Smooth muscle cell of the brain vasculature (primary cell): ENCODE measurements around the gene TRMT61A.

Experiments
- DNase-seq: peaks from one replicate; pipeline ENCODE4 v3.0.0-alpha.2; 2012; ENCODE audit warnings: low read depth, low spot score

Gene TRMT61A

DNA sequence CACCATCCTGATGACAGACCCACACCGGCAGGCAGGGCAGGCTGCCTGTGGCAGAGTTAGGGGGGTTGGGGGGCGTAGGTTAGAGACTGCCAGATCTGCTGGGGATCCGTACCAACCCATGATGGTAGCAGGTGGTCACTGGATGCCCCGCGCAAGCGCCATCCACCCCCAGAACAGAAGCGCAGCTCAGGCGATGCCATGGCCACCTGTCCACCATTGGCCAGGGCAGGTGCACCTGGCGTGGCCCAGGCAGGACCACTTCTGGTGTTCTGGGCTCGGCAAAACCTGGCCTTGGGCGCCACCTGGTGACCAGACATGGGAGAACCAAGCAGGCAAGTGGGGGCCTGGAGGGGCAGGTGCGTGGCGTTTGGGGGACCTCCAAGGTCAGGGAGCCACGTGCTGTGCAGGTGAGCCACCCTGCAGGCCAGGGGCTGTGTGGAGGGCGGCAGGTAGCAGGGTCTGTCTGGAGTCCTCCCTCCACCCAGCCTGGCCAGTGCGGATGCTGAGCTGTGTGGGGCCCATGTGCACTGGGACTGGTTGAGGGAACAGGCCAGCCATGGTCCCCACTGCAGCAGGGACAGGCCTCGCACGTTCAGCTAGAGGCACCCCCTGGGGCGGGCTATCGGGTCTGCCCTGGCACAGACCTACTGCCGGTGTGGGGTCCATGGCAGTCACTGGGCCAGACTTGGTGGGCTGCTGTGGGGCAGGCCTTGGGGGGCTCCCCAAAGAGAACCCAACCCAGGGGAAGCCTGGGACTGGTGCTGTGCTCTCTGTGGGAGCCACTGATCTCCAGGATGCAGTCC, 17.9 kb downstream of the TRMT61A start:
- DNase-seq = no peak

GRCh38 chr14:103547455-103547940, 18.5 kb downstream of the TRMT61A start:
- no peak for DNase-seq

DNA sequence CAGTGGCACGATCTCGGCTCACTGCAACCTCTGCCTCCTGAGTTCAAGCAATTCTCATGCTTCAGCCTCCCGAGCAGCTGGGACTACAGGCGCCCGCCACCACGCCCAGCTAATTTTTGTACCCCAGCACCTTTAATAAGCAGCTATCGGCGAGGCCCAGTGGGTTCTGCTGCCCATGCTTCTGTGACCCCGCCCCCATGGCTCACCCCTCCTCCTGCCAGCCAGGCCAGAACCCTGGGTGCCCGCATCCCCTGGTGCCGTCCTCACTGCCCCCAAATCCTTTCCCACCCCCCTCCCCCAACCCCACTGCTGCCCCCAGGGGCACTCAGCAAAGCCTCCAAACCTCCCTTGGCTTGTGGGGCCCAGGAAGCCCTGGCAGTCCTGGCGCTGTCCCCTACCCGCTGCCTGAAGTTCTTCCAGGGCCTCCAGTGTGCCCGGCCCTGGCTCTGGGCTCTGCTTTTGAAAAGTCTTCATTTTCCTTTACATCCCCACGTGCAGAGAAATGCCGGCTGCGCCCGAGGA, 19.0 kb downstream of the TRMT61A start:
- DNase-seq = no peak

DNA sequence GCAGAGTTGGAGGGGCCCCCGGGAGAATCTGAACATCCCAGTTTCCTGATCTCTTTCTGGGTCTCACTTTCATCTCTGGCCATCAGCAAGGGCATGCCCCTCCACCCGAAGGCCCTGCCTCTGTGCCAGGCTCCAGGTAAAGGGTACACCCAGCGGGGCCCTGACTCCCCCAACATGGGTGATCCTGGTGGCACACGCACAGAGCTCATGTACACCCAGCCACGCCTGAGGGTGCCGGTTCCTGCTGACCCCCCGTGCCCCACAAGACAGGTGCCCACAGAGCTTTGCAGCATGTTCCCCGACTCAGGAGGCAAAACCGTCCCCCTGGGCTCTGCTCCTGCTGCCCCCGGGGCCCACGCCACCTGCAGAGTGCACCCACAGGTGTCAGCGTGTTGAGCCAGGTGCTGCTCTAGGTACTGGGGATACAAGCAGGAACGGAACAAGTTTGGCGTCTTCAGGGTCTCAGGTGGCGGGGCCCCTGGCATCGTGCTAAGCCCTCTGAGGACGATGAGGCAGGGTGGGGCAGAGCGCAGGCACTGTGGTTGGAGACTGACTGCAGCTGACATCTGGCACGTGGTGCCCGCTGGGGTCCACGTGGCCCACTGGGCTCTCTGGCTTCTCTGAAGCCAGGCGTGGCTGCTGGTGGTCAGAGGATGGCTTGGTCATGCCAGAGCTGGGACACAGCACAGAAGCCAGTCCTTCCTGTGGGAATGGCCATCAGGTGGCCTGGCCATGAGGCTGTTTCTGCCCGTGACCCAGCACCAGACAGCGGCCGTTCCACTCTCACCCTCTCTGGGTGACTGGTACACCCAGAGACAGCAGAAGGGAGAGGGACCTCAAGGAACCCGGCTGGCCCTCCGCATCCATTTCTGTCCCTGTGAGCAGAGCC, 19.7 kb downstream of the TRMT61A start:
- DNase-seq = no peak

DNA sequence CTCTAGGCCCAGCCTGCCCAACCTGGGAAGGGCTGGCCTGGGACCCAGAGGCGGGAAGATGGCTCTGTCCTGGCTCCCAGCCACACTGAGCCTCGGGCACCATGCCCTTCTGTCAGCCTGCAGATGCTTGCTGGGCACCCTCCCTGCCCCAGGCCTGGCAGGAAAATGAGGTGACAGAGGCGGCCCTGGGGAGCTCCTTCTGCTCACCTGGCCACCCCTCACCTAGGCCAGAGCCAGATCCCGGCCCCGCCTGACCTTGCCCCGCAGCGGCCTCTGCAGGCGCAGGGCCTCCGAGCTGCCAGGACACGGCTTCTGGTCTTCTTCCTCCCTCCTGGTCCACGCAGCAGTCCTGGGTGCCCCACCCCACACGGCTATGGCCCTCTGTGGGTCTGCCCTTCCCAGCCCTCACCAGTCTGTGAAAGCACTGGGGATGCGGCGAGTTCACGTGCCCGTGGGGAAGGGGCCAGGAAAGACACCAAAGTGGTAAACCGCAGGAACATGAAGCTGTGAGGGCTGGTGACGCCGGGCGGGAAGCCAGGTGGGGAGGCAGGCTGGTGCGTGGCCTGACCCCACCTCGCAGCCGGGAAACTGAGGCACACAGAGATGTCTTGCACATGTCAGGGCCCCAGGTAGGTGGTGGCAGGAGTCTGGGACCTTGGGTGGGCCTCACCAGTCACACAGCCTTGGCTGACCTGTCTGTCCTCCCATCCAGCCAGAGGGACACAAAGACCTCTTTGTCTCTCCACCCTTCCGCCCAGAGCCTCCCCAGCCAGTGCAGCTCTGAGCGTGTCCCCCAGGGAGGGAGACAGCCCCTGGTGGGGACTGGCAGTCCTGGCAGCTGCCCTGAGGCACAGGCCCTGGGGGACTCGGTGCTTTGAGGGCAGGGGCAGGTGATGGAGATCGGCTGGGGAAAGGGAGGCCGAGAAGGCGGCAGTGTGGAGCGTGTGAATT, 20.6 kb downstream of the TRMT61A start:
- no peak for DNase-seq

DNA sequence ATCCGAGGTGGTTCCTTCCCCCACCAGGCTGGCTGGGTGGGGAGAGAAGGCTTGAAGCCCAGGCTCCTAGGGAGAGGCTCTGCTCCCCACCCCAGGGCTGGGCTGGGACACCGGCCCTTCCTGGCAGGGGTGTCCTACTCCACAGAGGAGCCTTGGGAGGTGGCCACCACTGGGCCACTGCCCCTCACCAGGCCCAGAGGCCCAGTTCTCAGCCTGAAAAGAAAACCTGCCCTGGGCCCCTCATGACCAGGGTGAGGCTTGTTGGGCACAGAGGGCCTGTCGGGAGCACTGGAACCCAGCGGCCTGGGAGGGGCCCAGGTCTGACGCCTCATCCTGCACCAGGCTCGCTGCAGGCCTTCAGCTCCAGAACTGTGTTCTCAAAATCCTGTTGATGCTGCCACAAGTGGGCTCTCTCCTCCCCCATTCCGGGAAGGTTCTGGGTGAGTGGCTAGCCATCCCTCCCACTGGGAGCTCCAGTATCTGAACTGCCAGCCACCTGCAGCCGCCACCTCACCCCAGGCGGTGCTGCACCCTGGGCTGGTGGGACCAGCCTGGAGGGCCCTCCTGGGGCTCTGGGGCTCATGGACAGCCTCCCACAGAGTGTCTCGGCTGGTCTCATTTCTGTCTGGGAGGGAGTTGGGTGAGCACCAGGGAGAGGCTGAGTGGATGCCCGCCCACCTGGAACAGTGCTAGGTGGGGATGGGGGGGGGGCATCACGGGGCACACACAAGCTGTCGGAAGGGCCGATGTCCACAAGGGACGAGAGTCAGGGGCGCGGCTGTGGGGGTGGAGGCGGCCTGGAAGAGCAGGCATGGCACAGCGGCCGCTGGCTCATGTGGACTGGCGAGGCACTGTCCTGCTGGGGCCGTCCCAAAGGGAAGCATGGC, 21.7 kb downstream of the TRMT61A start:
- DNase-seq = no peak

DNA sequence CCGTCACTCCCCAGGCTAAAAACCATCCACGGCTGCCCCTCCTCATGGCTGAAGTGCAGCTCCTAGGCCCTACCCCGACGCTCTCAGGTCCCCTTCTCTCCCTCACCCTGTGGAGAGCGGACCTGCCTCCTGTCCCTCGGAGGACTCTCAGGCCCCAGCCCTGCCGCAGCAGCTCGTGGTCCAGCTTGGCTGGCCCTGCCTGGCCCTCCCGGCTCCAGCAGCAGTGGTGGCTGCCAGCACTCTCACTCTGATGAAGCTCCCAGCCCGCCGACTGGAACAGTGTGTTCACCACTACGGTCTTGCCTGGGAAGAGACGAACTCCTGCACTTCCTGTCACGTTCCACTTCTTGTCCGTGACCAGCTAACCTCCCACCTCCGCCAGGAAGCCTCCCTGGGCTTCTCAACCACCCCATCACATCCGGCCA, 22.4 kb downstream of the TRMT61A start:
- DNase-seq = no peak

DNA sequence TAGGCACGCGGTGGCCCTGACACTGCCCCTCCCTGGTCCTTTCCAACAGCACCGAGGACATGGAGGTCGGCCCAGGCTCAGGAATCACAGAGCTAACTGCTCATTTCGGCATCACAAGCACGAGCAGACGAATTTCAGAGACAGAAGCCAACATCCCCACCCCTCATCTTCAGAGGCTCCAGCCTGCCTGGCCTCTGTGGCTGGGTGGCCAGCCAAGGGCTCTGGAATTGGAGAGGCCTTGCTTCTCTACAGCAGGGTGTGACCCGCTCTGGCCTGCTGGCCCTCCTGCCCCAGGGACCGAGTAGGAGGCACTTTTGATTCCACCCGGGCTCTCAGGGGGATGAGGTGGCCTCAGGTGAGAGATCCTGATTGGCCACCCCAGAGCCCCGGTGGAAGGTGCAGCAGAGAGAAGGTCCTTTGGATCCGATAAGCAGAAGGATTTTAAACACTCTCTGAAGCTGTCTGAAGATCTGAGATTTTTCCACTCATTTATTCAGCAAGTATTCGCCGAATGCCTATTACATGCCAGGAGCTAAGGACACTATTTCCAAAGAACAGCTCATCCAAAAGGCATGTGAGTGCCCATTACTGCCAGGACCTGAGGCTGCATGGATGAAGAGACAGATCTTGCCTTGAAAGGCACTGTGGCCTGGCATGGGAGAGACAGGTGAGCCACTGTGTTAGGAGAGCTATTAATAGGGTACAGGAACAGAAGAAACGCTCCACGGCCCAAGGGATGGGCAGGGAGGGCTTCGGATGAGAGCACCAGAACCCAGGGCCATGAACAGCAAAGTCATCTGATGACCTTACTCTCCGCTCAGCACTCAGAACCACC, 23.2 kb downstream of the TRMT61A start:
- DNase-seq = no peak

DNA sequence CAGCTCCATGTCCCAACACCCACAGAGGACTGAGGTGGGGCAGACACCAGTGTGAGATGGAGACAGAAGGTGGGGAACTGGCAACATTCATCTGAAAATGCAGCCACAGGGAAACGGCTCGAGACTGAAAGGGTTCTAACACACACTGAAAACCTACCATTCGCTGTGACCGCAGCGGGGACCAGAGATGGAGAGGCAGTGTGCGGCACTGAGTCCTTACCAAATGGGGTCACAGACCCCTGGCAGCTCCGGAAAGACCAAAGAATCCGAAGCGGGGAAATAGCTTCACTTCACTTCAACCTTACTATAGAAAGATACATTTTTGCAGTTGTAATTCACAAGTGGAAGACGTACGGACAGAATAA, 23.8 kb downstream of the TRMT61A start:
- no peak for DNase-seq

DNA sequence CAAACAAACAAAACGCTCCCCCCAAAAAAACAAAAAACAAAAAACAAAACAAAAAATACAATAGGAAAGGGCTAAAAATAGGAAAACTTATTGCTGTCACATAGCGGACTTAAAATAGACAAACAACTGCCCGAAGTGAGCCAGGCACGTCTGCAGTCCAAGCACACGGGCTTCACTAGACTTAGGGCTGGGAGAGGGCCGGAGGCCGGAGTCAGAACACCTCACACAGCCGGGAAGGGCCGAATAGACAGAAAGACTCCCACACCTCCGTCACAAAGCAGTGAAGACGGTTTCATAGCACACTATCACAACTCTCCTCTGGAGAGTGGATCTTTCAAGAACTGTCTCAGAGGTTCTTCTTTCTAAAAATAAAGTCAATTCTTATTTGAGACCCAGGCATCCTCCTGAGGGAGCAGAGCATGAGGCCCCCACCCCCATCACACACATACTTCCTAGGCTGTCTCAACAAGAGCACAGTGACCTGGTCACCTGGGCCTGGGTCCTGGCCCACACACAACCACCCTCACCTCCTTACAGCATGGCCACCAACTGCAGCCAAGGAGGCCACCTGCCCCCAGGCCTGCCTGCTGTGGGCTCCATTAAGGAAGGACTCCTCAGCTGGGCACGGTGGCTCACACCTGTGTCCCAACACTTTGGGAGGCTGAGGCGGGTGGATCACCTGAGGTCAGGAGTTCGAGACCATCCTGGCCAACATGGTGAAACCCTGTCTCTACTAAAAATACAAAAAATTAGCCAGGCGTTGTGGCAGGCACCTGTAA, 26.8 kb downstream of the TRMT61A start:
- DNase-seq = no peak

GRCh38 chr14:103556946-103557758, 28.2 kb downstream of the TRMT61A start:
- DNase-seq = no peak

GRCh38 chr14:103558071-103558882, 29.3 kb downstream of the TRMT61A start:
- DNase-seq = no peak

DNA sequence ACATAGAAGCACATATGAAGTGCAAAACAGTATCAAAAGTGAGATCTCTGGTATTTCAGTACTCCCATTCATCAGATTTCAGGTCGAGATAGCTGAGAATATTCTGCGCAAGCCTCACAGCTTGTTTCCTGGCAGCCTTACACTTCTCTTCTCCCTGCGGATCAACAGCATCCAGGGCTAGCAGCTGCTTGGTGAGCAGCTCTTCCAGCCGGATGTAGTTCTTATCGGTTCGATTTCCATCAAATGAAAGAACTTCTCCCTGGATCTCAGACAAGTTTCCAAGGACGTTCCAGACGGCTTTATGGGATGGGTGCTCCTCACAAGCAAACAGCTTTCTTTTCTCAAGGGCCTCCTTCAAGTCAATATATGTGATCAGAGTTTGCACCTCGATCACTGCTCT, 30.8 kb downstream of the TRMT61A start:
- no peak for DNase-seq

- no peak for DNase-seq
These were observed 31.7 kb downstream of the TRMT61A start for GRCh38 chr14:103560691-103561090.

DNA sequence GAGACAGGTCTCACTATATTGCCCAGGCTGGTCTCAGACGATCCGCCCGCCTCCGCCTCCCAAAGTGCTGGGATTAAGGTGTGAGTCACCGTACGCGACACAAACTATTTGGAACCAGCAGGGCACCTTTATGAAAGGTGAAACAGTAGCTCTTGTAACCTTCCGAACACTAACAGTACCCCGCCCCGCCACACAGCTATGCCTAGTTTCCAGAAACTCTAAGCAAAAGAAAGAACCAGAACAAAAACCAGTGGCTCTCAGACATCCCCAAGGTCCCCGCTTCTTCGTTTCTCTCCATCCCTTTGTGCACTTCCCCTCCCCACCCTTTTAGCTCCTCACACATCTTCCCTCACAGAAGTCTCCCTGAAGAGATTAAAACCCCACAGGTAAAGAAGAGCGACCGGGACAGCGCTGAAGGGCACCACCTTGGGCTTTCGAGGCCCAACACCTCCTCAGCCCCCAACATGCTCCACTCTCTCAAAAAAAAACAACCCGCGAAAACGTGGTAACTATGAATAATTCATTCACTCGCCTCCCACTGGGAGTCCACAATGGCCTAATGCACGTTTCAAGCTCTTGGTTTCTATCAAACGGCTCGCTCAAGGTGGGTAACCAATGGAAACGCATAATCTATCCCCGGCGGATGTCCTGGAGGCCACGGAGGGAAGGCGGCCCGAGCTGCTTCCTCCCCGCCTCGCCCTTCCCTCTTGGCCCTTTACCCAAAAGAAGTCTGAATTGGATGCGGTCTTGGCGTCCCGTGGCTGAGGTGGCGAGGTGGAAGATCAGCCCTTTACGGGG, 32.6 kb downstream of the TRMT61A start:
- no peak for DNase-seq

DNA sequence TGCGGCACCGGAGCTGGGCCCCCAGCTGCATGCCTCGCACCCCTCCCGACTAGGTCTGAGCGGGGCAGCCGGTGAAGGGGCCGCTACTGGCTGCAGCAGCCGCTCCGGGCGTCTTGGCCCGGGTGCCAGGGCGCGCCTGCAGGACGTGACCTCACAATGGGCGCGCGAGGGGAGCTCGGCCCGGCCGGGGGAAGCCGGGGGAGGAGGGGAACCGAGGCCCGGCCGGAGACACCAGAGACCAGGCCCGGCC, 33.1 kb downstream of the TRMT61A start:
- DNase-seq = no peak
